ENCODE measurements around the gene CRYBG3.
A peak's percentile ranks its signal among the peaks of the same experiment; 100 is the strongest.

CRYBG3 gene

DNA sequence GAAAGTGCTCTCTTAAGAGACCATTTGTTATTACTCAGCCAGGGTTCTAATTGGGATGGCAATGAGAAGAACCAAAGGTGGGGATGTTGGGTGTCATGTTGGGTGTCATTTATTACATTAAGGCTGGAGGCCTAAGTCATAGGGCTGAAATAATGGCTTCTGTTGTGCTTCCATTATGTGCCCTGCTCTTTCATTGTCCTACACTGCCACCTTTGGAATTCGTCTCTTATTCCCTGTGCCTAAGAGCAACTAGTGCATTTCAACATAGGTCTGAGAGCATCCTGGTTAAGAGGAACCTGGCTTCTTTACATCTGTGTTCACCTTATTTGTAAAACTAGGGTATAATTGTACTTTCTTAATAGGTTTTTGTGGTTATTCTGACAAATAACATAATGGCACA is 118.2 kb downstream of the CRYBG3 start:
- FAIRE-seq = no peak
- DNase-seq (ENCODE audit: low spot score) = no peak

DNA sequence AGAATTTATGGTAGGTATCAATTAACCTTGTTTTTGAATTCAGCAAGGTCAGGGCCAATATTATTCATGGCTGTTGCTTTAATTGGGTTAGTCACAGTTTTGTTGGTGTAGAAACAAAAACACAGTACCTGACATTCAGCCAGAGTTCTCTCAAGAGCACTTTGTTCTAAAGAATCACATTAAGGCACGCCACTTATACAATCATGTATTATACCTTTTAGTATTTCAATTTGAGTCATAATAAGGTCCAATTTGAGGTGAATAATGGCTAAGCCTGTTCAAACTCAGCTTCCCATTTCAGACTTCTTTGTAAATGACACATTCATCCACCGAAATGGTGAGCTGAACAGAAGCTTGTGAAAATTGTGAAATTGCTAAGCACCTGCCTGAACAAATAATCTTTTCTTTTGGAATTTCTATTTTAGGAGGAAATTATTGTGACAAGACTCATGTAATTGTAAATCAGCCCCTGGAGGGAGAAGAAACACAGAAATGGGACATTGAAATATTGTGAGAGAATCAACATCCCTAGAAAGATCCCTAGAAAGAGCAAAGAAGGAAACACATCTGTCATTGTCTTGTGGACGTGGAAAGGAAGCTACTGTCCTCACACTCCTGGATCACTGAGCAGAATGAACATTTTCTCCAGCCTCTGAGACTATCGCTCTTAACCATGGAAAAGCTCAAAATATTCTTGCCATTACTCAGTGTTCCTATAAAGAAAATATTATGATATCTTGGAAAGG is 121.2 kb downstream of the CRYBG3 start:
- DNase-seq (ENCODE audit: low spot score) (no peak), FAIRE-seq (no peak)

DNA sequence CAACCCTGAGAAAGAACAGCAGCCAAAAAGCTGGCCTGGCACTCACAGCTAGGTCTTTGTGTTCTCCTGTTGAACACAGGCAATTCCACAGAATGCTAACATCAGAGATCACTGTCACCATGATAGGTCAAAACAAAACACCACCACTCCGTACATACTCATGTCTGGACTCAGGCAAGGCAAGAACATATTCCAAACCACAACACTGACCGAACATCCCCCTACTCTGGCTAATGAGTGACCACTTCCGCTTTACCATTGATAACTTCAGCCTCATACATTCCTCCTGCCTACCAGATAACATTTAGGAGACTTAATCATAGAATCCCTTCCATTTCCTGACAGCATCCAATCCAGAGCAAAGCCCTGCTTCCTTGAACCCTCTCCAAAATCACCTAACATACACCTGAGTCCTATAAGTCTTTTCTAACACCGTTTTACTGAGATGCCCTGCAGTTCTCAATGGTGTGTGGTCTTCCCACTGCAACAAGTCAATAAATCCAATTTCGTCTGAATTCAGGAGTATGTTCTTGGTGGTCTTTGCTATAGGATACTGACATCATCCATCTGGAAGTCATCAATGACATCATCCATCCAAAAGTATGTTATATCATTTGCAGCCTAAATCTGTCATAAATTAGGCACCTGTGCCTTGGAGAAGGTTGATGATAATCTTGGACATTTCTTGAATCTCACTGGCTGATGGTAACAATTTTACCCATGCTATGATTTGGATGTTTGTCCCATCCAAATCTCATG is 126.7 kb downstream of the CRYBG3 start:
- DNase-seq (ENCODE audit: low spot score) = no peak
- peak; percentile 46 for FAIRE-seq

- FAIRE-seq = no peak
- DNase-seq (ENCODE audit: low spot score) = no peak
Observed at GRCh38 chr3:97949110-97949485, 127.3 kb downstream of the CRYBG3 start.

GRCh38 chr3:97949743-97950142 is 127.9 kb downstream of the CRYBG3 start:
- DNase-seq (ENCODE audit: low spot score) = no peak
- FAIRE-seq = no peak

GRCh38 chr3:97950360-97950759 is 128.5 kb downstream of the CRYBG3 start:
- FAIRE-seq = no peak
- DNase-seq (ENCODE audit: low spot score) = no peak

DNA sequence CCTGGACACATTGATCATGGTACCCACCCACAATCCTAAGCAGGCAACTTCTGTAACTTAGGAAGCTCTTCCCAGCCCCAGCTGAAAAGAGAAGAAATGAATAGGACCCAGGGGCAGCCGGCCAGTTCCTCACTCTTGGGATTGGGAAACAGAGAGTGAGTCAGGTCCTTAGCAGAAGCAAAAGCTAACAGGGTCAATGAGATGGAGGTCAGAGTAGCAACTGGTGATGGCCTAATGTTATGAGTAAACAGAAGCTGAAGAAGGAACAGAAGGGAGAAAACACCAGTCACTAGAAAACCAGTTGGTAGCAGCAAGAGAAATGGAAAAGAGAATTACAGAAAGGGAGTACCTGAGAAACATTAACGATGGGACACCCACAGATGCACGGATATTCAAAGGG is 130.5 kb downstream of the CRYBG3 start:
- DNase-seq (ENCODE audit: low spot score) (no peak), FAIRE-seq (no peak)

GRCh38 chr3:97952872-97953271 is 131.1 kb downstream of the CRYBG3 start:
- no peak for DNase-seq (ENCODE audit: low spot score)
- no peak for FAIRE-seq

DNA sequence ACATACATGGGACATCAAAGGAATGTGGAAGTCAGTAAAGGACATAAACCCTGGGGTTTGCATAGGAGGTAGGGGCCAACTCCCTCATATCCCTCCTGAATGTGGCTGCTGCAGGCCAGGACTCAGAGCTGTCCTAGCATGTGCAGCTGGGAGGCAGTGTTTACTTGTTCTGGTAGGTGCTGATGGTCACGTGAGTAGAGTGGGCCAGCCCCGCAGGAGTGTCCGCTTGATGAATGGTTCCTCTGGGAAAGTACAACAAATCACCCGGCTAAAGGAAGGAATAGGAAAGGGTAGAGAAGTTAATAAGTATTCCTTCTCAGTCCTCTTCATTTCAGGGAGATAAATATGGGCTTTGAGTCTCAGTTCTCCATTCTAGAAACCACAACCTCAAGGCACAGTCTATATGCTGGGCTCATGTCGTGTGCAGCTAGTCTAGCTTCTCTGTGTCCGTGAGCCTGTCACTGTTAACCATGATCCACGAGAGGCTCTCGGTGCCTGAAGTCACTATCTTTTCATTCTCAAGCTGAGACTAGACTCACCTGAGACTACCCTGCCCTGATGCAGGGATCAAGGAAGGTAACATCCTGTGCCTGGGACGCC is 132.5 kb downstream of the CRYBG3 start:
- DNase-seq (ENCODE audit: low spot score) (no peak), FAIRE-seq (peak; percentile 32)

GRCh38 chr3:97956051-97956450 is 134.2 kb downstream of the CRYBG3 start:
- DNase-seq (ENCODE audit: low spot score) (no peak), FAIRE-seq (no peak)

DNA sequence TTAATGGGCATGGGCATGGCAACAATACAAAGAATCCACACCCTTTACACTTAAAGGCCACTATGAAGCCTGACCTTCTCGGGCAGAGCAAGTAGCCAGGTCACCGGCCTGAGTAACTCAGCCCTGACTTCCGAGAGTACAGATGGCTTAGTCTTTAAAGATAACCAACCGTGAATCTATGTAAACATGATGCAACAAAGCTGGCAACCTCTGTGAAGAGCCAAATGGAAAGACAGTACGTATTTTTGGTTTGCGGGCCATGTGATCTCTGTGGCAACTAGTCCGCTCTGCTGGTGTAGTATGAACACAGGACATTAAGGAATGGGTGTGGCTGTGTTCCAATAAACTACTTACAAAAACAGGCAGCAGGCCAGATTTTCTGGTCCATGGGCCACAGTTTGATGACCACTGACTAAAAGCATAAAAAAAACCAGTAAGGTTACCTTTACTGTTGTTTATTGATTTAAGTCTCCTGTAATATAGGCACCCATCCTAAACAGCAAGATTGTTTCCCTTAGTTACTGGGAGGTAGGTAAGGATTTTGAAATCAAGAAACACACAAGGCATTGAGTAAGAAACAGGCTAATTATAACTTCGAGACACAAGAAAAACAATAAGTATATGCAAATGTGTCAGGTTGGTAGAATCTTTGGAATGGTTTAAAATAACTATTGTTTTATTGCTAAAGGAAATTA is 136.0 kb downstream of the CRYBG3 start:
- FAIRE-seq = no peak
- no peak for DNase-seq (ENCODE audit: low spot score)

- FAIRE-seq = no peak
- DNase-seq (ENCODE audit: low spot score) = no peak
Observed at GRCh38 chr3:97958396-97958795, 136.6 kb downstream of the CRYBG3 start.

DNA sequence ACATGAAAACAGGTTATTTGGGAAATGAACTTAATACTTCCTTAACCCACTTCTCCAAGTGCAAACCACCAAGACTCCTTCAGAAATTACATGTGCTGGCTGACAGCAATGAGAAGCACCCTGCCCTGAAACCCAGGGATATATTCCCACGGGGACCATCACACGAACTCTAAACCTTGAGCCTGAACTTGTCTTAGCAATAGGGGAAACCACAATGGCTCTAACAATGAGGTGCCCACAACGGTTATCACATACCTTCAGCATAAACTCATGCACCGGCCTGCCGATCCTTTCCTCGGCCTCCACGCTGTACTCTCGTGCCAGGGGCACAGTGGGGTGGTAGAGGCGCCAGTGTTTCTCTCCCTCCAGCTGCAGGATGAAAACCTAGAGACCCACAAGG is 137.0 kb downstream of the CRYBG3 start:
- FAIRE-seq = no peak
- no peak for DNase-seq (ENCODE audit: low spot score)

- DNase-seq (ENCODE audit: low spot score) = no peak
- FAIRE-seq = no peak
Observed at GRCh38 chr3:97959872-97960271, 138.1 kb downstream of the CRYBG3 start.

DNA sequence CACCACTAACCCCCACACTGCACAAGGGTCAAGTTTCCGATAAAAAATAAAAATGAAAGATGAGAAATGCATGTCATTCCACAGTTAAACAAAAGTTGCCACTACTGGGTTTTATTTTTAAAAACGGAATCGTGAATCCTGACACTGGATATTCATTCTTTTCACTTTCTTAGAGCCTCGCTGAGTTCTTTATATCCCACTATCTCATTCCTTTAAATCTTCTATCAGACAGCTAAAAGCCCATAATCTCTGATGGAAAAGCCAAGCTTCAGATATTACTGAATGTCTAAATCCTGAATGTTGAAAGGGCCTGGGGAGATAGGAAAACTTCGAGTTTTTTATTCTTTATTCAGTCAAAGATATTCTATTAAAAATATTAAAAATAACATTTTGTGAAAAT is 138.7 kb downstream of the CRYBG3 start:
- DNase-seq (ENCODE audit: low spot score) = no peak

DNA sequence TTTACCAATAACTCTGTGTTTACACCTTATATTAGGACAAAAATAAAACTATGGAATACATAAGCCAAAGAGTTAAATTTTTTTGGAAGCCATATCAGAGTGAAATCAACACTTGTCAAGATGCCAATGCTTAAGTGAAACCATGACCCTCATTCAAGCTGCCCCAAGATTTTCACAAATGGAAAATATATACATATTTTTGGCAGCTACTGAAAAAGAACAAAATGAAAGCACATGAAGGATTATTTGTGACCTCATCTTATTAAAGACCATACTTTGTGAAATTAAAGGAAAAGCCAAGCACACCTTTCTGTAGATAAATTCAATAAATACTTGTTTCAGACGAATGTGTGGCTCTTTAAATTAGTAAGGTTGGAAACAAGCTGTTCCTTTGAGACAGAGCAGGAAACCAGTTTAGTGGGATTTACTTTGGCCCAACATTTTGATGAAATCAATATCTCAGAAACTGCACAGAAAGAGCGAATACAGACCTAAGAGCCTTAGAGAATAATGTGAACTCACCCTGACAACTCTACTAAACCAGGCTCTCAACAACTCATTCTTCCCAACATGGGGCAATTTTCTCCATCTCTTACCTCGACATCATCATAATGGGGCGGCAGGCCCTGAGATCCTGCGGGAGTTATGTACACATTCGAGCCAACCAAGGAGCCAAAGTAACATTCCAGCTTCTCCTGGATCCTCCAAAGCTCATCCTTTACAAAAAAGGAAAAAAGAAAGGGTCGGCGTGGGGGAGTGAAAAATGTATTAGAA is 139.4 kb downstream of the CRYBG3 start:
- FAIRE-seq (no peak), DNase-seq (ENCODE audit: low spot score) (no peak)

More for the DNA sequence above, 138.7 kb downstream of the CRYBG3 start:
- FAIRE-seq = no peak

DNA sequence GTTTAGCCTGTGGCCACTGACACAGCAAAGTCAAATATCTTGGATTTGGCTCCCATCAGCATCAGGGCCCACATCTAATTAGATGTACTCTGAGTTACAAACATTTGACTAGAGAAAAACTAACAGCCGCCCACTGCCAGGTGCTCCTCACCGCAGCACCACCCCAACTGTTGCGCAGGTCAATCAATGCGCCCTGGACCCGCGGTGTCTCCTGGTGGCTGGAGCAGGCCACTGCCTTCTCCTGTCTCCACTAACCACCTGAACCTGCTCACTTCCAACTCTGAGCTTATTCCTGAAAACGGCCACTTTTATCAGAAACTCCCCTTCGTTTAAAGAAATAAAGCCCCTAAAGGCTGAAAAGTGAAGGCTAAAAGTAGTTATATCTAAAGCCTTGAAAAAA is 146.2 kb downstream of the CRYBG3 start:
- DNase-seq (ENCODE audit: low spot score) = no peak

DNA sequence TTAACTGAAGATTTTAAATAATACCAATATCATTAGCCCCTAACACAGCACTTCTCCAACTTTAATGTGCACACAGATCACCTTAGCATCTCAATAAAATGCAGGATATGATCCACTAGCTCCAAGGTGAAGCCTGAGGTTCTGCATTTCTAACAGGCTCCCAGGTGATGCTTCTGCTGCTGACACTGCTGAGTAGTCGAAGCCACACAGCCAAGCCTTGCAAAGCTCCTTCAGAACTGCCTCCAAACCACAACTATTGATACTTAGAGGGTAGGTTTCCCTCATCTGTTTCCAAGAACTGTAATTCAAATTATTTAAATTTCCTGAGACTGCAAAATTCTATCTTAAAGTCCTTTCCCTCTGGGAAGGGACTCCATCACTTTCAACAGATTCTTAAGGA is 146.6 kb downstream of the CRYBG3 start:
- FAIRE-seq = no peak

More for the DNA sequence above, 146.2 kb downstream of the CRYBG3 start:
- no peak for FAIRE-seq

GRCh38 chr3:97969541-97969940 is 147.7 kb downstream of the CRYBG3 start:
- FAIRE-seq = no peak
- DNase-seq (ENCODE audit: low spot score) = no peak

More for the DNA sequence above, 146.6 kb downstream of the CRYBG3 start:
- no peak for DNase-seq (ENCODE audit: low spot score)

GRCh38 chr3:97970156-97970555 is 148.3 kb downstream of the CRYBG3 start:
- FAIRE-seq (no peak), DNase-seq (ENCODE audit: low spot score) (no peak)

GRCh38 chr3:97970956-97971620 is 149.3 kb downstream of the CRYBG3 start:
- no peak for DNase-seq (ENCODE audit: low spot score)
- FAIRE-seq = no peak
